AG04450 (cell line): Measurements from ENCODE around the gene FAM89A. TPM values are rescaled to one million over a fixed set of nuclear protein-coding genes. Genes with fewer than 3 reads are reported as not detected.

Experiments used
- CTCF ChIA-PET: fragments of 300-600, 350-600 bp; formaldehyde crosslinking; extraction: SDS; loops from one replicate; lab custom pipeline; 2022; ENCODE audit warnings: antibody characterized with exemption, inconsistent platforms; lab: Charles Lee
- POLR2A ChIA-PET: fragments of 350-600 bp; formaldehyde crosslinking; extraction: SDS; loops from one replicate; lab custom pipeline; 2021; ENCODE audit warnings: antibody characterized with exemption, inconsistent platforms; lab: Yijun Ruan, JAX
- DNase-seq: peaks from one replicate; pipeline ENCODE4 v3.0.0-alpha.2; 2011; ENCODE audit warnings: low read depth, low spot score
- H3K27ac ChIP-seq: one replicate; pipeline ENCODE4 v1.5.1; 2012; ENCODE audit warnings: low read depth, low read length, control low read depth
- H3K27me3 ChIP-seq: one replicate; pipeline ENCODE4 v1.6.0; 2012; ENCODE audit warnings: low read length; ENCODE audit not compliant: control insufficient read depth, insufficient read depth
- H3K4me3 ChIP-seq: 2 replicates; pipeline ENCODE4 v1.5.1; 2011; ENCODE audit warnings: mild to moderate bottlenecking, low read depth, low read length, control low read depth
- H3K9me3 ChIP-seq: 2 replicates; pipeline ENCODE4 v1.5.1; 2012; ENCODE audit warnings: low read length; ENCODE audit not compliant: control insufficient read depth, insufficient read depth
- CTCF ChIP-seq: IDR thresholded peaks from 2 replicates; pipeline ENCODE4 v1.5.1; 2011; ENCODE audit warnings: low read depth, low read length, control low read depth, inconsistent platforms
- polyA plus RNA-seq: library from polyadenylated mRNA; depleted of rRNA; stranded (reverse); fragments of >200 nt; gene quantifications from 2 replicates; pipeline ENCODE4 v1.2.3, GENCODE V29; 2011

The FAM89A gene
- polyA plus RNA-seq, 1 experiment = 13.8 TPM

DNA sequence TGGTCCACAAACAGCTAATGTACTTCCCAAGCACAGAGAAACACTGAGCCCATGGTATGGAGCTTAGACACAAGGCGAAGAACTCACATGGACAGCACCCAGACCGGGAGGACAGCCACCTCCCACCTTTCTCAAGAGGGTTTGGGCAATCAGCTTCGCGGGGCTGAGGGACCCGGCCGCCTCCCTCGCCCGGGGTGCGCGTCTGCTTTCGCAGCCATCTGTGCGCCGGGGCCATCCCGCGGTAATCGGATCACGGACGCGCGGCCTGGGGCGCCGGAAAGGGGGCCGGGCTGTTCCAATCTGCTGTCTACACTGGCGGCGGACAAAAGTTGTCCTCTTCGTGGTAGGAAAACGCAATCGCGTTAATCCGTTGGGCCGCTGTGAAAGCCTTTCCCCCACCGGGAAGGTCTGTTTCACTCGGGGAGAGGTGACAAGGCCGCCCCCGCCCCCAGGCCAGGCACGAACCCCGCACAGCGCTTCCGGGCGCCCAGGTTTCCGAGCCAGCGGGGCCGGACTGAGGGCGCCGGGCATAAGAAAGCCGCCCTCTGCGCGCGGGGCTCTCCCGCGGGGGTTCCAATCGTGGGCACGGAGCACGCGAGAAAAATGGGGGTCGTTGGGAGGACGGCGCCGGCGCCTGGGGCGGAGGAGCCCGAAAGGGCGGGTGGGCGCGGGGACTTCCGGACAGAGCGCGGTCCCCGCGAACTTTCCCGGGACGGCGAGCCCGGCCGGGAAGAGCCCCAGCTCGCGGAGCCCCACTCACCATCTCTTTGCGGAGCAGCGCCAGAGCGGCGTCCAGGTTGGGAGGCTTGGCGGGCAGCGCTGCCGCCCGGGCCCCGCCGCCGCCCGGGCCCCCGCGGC is 664 bp downstream of the FAM89A start:
- no peak for TF ChIP-seq CTCF
- Histone ChIP-seq H3K27ac (no peak overlapping the region), H3K4me3 (peak overlapping the region; percentile 74), H3K9me3 (peaks cover 3% of the 10 kb centered on the region; the same call in 1 of the 2 replicates), H3K27me3 (peaks cover 16% of the 10 kb centered on the region)
- ChIA-PET CTCF (interaction anchor here (1.6 kb wide), 1 partner anchor 171 kb away, joined by 5 read pairs; no protein-coding TSS in a partner anchor), POLR2A (no interaction called here)
- no peak for DNase-seq

DNA sequence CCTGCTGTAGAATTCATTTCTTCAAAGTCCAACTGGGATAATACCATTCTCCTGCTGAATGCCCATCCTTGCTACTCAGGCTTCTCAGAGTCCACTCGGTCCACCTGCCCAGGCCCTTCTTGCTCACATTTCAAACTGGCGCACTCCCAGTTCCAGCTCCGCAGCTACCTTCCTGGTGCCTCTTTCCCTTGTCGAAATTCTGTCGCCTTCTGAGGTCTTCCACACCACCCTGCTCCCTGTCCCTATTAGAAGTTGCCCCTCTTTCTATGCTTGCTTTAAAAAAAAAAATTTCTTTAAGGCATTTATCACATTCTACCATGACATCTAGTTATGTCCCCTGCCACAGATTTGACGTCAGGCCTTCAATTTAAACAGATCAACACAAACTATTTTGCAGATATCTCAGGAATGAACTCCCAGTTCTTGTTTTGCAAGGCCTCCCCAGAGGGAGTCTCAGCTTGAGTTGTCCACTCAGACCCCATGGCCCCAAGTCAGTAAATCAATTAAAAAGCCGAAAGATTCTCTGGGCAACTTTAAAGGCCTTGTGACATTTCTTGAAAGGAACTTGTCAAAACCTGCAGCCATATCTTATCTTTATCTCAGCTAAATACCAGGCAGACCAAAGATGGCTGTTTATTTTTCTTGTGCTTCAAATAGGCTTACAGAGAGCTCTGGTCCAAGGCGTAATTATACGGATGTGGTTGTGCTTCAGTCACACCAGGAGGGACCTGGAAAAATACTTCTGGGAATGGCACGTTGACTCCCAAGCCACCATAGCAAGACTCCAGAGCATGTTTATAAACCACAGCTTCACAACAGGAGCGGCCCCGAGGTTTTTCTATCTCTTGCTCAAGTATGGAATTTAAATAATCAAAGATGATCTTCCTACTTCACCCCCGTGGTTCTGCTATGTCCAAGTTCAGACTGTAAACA is 2.2 kb downstream of the FAM89A start:
- no peak overlapping the region for H3K27ac ChIP-seq
- H3K9me3 ChIP-seq = peaks cover 3% of the 10 kb centered on the region; the same call in 1 of the 2 replicates
- no peak for TF ChIP-seq CTCF
- H3K4me3 ChIP-seq = no peak overlapping the region
- POLR2A ChIA-PET = interaction anchor here (0.5 kb wide), 1 partner anchor 129 kb away, joined by 4 read pairs; no protein-coding TSS in a partner anchor
- no peak for DNase-seq
- CTCF ChIA-PET = interaction anchor here (0.6 to 1.6 kb wide), 2 partner anchors 52 to 173 kb away, joined by 3 to 5 read pairs; no protein-coding TSS in a partner anchor
- H3K27me3 ChIP-seq = peaks cover 11% of the 10 kb centered on the region

DNA sequence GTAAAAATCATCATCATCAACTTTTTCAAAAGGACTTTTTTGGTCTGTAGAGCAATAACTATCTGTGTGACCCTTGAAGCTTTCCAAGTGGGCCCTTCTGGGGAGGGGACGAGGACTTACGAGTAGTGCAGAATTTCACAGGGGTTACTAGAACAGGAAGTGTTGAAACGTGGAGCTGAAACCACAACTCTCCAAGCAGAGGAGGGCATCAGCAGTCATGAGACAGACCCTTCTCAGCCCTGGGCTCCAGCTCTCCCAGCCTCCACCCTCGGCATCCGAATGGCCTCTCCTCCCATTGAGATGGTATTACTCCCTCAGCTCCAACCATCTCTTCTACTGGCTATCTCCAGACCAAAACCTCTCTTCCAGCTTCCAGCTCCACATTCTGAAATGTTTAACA is 3.6 kb downstream of the FAM89A start:
- H3K27ac ChIP-seq = no peak overlapping the region
- ChIA-PET CTCF (no interaction called here), POLR2A (no interaction called here)
- no peak overlapping the region for H3K4me3 ChIP-seq
- no peak for DNase-seq
- no peak for TF ChIP-seq CTCF
- H3K9me3 ChIP-seq = peaks cover 3% of the 10 kb centered on the region; the same call in 1 of the 2 replicates
- peaks cover 6% of the 10 kb centered on the region for H3K27me3 ChIP-seq

DNA sequence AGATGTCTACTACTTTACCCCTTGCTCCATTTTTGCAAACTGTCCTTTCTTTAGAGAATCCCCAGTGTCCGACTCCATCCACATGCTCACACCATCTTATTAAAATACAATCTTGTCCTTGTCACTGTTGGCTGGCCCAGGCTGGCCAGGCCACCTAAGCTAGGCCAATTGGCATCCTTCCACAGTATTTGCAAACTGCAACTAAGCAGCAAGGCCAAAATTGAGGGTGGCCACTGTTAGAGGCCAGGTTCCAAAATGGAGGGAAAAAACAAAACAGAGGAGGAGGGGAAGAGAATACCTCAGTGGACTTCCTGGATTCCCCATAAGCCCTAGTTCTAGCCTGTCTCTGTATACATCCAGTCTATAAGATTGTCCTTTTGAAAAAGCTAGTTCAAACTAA is 4.3 kb downstream of the FAM89A start:
- no peak overlapping the region for H3K27ac ChIP-seq
- TF ChIP-seq CTCF = no peak
- H3K27me3 ChIP-seq = peaks cover 3% of the 10 kb centered on the region
- H3K9me3 ChIP-seq = peaks cover 3% of the 10 kb centered on the region; the same call in 1 of the 2 replicates
- no peak for DNase-seq
- ChIA-PET CTCF (interaction anchor here (0.6 kb wide), 1 partner anchor 130 kb away, joined by 3 read pairs; no protein-coding TSS in a partner anchor), POLR2A (no interaction called here)
- H3K4me3 ChIP-seq = no peak overlapping the region
